ENCODE data around the gene ATP2B2. TPM values are rescaled to one million over a fixed set of nuclear protein-coding genes. Genes with fewer than 3 reads are reported as not detected.

Gene ATP2B2
- total RNA-seq, 2 donors from 2014 or later: 0.07 to 0.11 TPM

DNA sequence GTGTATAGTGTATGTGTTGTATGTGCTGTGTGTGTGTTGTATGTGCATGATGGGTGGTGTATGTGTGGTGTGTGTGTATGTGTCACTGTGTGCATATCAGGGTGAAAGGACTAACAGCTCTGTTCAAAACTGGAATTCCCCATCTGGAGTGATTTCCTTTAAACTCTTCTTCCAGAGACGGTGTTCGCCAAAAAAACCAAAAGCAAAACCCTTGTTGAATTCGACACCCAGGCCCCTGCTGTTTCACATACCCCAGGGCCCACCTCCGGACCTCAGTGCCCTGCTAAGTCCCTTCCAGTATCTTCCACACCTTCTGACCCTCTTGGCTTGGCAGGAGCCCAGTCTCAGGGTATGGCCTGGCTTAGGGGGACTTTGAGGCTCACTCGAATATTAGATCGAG lies 139.6 kb downstream of the ATP2B2 start:
- Histone ChIP-seq H3K27me3 (no peaks in the 10 kb centered on the region), H3K36me3 (no peaks in the 10 kb centered on the region), H3K4me3 (no peak overlapping the region), H3K27ac (no peak overlapping the region), H3K4me1 (no peaks in the 10 kb centered on the region), H3K9ac (ENCODE audit: low read depth in 2 of 2, low read length in 2 of 2) (no peak overlapping the region), H3K9me3 (no peaks in the 10 kb centered on the region)
- no peak for DNase-seq
- TF ChIP-seq, protein P1, sequence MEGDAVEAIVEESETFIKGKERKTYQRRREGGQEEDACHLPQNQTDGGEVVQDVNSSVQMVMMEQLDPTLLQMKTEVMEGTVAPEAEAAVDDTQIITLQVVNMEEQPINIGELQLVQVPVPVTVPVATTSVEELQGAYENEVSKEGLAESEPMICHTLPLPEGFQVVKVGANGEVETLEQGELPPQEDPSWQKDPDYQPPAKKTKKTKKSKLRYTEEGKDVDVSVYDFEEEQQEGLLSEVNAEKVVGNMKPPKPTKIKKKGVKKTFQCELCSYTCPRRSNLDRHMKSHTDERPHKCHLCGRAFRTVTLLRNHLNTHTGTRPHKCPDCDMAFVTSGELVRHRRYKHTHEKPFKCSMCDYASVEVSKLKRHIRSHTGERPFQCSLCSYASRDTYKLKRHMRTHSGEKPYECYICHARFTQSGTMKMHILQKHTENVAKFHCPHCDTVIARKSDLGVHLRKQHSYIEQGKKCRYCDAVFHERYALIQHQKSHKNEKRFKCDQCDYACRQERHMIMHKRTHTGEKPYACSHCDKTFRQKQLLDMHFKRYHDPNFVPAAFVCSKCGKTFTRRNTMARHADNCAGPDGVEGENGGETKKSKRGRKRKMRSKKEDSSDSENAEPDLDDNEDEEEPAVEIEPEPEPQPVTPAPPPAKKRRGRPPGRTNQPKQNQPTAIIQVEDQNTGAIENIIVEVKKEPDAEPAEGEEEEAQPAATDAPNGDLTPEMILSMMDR (IDR thresholded peaks at IDR 0.05): no peak
- intact Hi-C loops (cut with DNase I): no loop called here

DNA sequence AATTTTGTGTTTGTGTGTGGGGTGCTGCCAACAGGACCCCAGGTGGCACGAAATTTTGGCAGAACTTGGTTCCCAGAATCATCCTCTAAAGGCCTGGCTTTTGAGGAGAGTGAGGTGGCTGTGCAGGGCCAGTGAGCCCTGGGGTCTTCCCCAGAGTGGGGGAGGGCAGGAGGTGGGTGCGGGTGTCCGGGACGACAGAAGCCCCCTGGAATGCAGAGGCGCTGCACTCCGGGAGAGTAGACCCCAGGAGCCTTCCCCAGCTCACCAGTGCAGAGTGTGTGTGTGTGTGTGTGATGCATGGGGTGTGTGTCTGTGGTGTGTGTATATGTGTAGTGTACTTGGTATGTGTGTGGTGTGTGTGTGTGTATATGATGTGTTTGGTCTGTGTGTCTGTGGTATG lies 140.1 kb downstream of the ATP2B2 start:
- Histone ChIP-seq H3K9me3 (no peaks in the 10 kb centered on the region), H3K9ac (ENCODE audit: low read depth in 2 of 2, low read length in 2 of 2) (no peak overlapping the region), H3K36me3 (no peaks in the 10 kb centered on the region), H3K27ac (no peak overlapping the region), H3K4me3 (no peak overlapping the region), H3K27me3 (no peaks in the 10 kb centered on the region), H3K4me1 (no peaks in the 10 kb centered on the region)
- intact Hi-C loops (cut with DNase I): no loop called here
- DNase-seq: no peak
- TF ChIP-seq, protein P1 (IDR thresholded peaks at IDR 0.05): no peak

DNA sequence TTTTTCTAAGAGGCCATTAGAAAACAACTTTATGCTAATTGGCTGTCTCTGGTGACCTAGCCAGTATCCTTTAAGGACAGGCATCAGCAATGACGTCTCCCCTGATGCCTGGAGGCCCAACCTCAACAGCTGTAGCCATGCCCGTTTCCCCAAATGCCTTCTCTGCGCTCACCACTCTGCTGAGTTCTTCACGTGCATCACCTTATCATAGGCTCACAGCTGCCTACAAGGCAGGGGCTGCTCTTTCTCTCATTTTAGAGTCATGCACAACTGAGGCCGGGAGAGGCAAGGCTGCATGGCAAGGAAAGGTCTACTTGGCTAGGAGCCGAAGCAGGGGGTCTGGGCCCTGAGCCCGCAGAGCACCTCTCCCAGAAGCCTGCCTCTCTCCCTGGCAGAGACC lies 140.6 kb downstream of the ATP2B2 start:
- Histone ChIP-seq H3K27me3 (no peaks in the 10 kb centered on the region), H3K9ac (ENCODE audit: low read depth in 2 of 2, low read length in 2 of 2) (no peak overlapping the region), H3K27ac (no peak overlapping the region), H3K4me1 (no peaks in the 10 kb centered on the region), H3K36me3 (no peaks in the 10 kb centered on the region), H3K4me3 (no peak overlapping the region), H3K9me3 (no peaks in the 10 kb centered on the region)
- DNase-seq: no peak
- TF ChIP-seq, protein P1 (IDR thresholded peaks at IDR 0.05): no peak
- intact Hi-C loops (cut with DNase I): no loop called here

DNA sequence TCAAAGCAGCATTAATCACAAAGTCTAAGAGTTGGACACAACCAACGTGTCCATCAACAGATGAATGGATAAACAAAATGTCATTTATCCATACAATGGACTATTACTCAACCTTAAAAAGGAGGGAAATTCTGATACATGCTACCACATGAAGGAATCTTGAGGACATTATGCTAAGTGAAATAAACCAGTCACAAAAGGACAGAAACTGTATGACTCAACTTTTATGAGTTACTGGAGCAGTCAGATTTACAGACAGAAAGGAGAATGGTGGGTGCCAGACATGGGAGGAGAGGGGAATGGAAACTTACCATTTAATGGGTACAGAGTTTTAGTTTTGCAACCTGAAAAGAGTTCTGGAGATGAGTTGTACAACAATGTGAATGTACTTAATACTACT lies 141.5 kb downstream of the ATP2B2 start:
- Histone ChIP-seq H3K27ac (no peak overlapping the region), H3K36me3 (no peaks in the 10 kb centered on the region), H3K4me1 (no peaks in the 10 kb centered on the region), H3K27me3 (no peaks in the 10 kb centered on the region), H3K9ac (ENCODE audit: low read depth in 2 of 2, low read length in 2 of 2) (no peak overlapping the region), H3K4me3 (no peak overlapping the region), H3K9me3 (no peaks in the 10 kb centered on the region)
- DNase-seq: no peak
- TF ChIP-seq, protein P1 (IDR thresholded peaks at IDR 0.05): no peak
- intact Hi-C loops (cut with DNase I): no loop called here

DNA sequence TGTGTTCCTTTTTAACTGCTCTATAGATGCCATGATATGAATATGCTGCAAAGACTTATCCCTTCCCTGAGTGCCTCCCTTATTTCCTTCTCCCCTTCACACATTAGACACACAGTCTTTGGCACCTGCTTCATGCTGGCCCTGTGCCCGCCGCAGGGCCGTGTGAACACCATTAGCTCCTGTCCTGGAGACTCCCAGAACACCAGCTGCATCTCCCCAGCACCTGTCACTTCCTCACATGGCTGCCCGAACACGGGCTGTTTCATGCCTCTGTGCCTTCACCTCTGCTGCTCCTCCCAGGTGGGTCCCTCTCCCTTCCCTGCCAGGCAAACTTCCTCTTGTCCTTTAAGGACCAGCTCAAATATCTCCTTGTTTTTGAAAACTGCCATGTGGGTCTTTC lies 144.0 kb downstream of the ATP2B2 start:
- Histone ChIP-seq H3K36me3 (no peaks in the 10 kb centered on the region), H3K27ac (no peak overlapping the region), H3K9ac (ENCODE audit: low read depth in 2 of 2, low read length in 2 of 2) (no peak overlapping the region), H3K27me3 (no peaks in the 10 kb centered on the region), H3K4me3 (no peak overlapping the region), H3K9me3 (no peaks in the 10 kb centered on the region), H3K4me1 (no peaks in the 10 kb centered on the region)
- no peak for DNase-seq
- TF ChIP-seq, protein P1 (IDR thresholded peaks at IDR 0.05): no peak
- intact Hi-C loops (cut with DNase I): no loop called here

DNA sequence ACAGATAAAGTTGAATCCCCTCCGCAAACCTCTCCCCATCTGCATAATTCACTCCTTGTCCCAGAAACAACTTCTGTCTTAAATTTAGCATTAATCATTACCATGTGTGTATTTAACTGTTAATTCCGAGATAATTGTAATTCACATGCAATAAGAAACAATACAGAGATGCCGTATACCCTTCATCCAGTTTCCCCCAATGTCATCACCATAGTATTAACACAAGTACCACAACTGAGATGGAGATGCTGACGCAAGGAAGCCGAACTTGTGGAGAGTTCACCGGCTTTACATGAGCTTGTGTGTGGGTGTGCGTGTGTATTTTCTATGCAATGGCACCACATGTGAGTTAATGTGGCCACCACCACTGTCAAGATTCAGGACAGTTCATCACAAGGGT lies 144.9 kb downstream of the ATP2B2 start:
- no peaks in the 10 kb centered on the region for H3K4me1 ChIP-seq
- DNase-seq: no peak
- no peak overlapping the region for H3K27ac ChIP-seq

More for the DNA sequence above, 144.9 kb downstream of the ATP2B2 start:
- TF ChIP-seq, protein P1 (IDR thresholded peaks at IDR 0.05): no peak
- Histone ChIP-seq H3K36me3 (no peaks in the 10 kb centered on the region), H3K27me3 (no peaks in the 10 kb centered on the region), H3K9me3 (no peaks in the 10 kb centered on the region), H3K4me3 (no peak overlapping the region), H3K9ac (ENCODE audit: low read depth in 2 of 2, low read length in 2 of 2) (no peak overlapping the region)
- intact Hi-C loops (cut with DNase I): no loop called here
